ENCODE data around the gene TATDN2. TPM values are rescaled to one million over a fixed set of nuclear protein-coding genes. Genes with fewer than 3 reads are reported as not detected.

TATDN2 gene
- total and polyA plus RNA-seq, 2 experiments from 2014 or later = 4.6 to 8.4 TPM

GRCh38 chr3:10319804-10320203, 71.5 kb downstream of the TATDN2 start:
- H3K9me2 ChIP-seq (ENCODE audit: insufficient read depth) = no peaks in the 10 kb centered on the region
- WGBS, 2 experiments (ENCODE audit: low coverage in 1 of 2, low lambda C conversion rate in 2 of 2, missing lambda C conversion rate in 2 of 2) = 0% methylated on average over 3 of the region's 3 CpGs; no CpG with 5 or more reads in 1 of the 2 experiments
- H3K27me3 ChIP-seq (replicated peaks; ENCODE audit: insufficient read depth) = no peaks in the 10 kb centered on the region
- peak overlapping the region; percentile 99 for H3K4me2 ChIP-seq (ENCODE audit: unreplicated experiment)
- peak overlapping the region; percentile 98; the same call in 1 of the 2 replicates for H3K27ac ChIP-seq
- TF ChIP-seq EZH2 (IDR thresholded peaks at IDR 0.05; ENCODE audit: insufficient read depth, poor library complexity, severe bottlenecking) (no peak), EZH2phosphoT487 (IDR thresholded peaks at IDR 0.05; ENCODE audit: insufficient read depth, low read depth) (no peak)
- in situ Hi-C loops (cut with MboI) = no loop called here
- peaks cover 9% of the 10 kb centered on the region for H3F3A ChIP-seq (ENCODE audit: insufficient read depth)
- H3K79me2 ChIP-seq (ENCODE audit: insufficient read depth) = peaks cover 58% of the 10 kb centered on the region
- H4K20me1 ChIP-seq (ENCODE audit: insufficient read depth) = 0 out of 2 replicates have a peak, but pooled peaks cover 8% of the 10 kb centered on the region
- no peaks in the 10 kb centered on the region for H3K9me3 ChIP-seq (ENCODE audit: low read depth)
- H3K36me3 ChIP-seq (ENCODE audit: low read depth) = peaks cover 29% of the 10 kb centered on the region
- H2AFZ ChIP-seq = no peak overlapping the region
- H3K4me3 ChIP-seq = peak overlapping the region; percentile 92
- DNase-seq = peak; percentile 32
- peaks cover 16% of the 10 kb centered on the region for H3K4me1 ChIP-seq (ENCODE audit: insufficient read depth)
- H3K9ac ChIP-seq = peak overlapping the region; percentile 100

- H3F3A ChIP-seq (ENCODE audit: insufficient read depth) = peaks cover 7% of the 10 kb centered on the region; the same call in 1 of the 2 replicates
- DNase-seq = peak; percentile 47
These were observed 72.0 kb downstream of the TATDN2 start for GRCh38 chr3:10320320-10320677.

GRCh38 chr3:10321630-10322351, 73.5 kb downstream of the TATDN2 start:
- H3K79me2 ChIP-seq (ENCODE audit: insufficient read depth) = peaks cover 41% of the 10 kb centered on the region
- H3K27me3 ChIP-seq (replicated peaks; ENCODE audit: insufficient read depth) = peaks cover 15% of the 10 kb centered on the region; the same call in 1 of the 2 replicates
- no peaks in the 10 kb centered on the region for H3K9me2 ChIP-seq (ENCODE audit: insufficient read depth)
- H3K9ac ChIP-seq = peak overlapping the region; percentile 100
- TF ChIP-seq EZH2phosphoT487 (IDR thresholded peaks at IDR 0.05; ENCODE audit: insufficient read depth, low read depth) (no peak), EZH2 (IDR thresholded peaks at IDR 0.05; ENCODE audit: insufficient read depth, poor library complexity, severe bottlenecking) (no peak)
- 69 to 70% methylated on average over 8 of the region's 8 CpGs for whole genome bisulfite sequencing, 2 experiments (ENCODE audit: low coverage in 1 of 2, low lambda C conversion rate in 2 of 2, missing lambda C conversion rate in 2 of 2)
- DNase-seq = no peak
- H3F3A ChIP-seq (ENCODE audit: insufficient read depth) = no peaks in the 10 kb centered on the region; the same call in 1 of the 2 replicates
- peak overlapping the region; percentile 40 for H3K4me2 ChIP-seq (ENCODE audit: unreplicated experiment)
- no peaks in the 10 kb centered on the region for H3K9me3 ChIP-seq (ENCODE audit: low read depth)
- in situ Hi-C loops (cut with MboI) = no loop called here
- H3K27ac ChIP-seq = no peak overlapping the region
- H4K20me1 ChIP-seq (ENCODE audit: insufficient read depth) = 0 out of 2 replicates have a peak, but pooled peaks cover 8% of the 10 kb centered on the region
- peak overlapping the region; percentile 92; the same call in 1 of the 2 replicates for H3K4me3 ChIP-seq
- peak overlapping the region; percentile 95 for H2AFZ ChIP-seq
- peaks cover 16% of the 10 kb centered on the region for H3K4me1 ChIP-seq (ENCODE audit: insufficient read depth)
- H3K36me3 ChIP-seq (ENCODE audit: low read depth) = peaks cover 20% of the 10 kb centered on the region; the same call in 1 of the 2 replicates

More at GRCh38 chr3:10320320-10320677, 72.0 kb downstream of the TATDN2 start:
- H3K9me3 ChIP-seq (ENCODE audit: low read depth) = no peaks in the 10 kb centered on the region
- H3K27ac ChIP-seq = peak overlapping the region; percentile 98
- H4K20me1 ChIP-seq (ENCODE audit: insufficient read depth) = 0 out of 2 replicates have a peak, but pooled peaks cover 8% of the 10 kb centered on the region
- H3K9ac ChIP-seq = peak overlapping the region; percentile 100
- H3K79me2 ChIP-seq (ENCODE audit: insufficient read depth) = peaks cover 55% of the 10 kb centered on the region
- H3K4me2 ChIP-seq (ENCODE audit: unreplicated experiment) = peak overlapping the region; percentile 99
- peak overlapping the region; percentile 92 for H3K4me3 ChIP-seq
- 0 out of 2 replicates have a peak, but pooled peaks cover 1% of the 10 kb centered on the region for H3K27me3 ChIP-seq (replicated peaks; ENCODE audit: insufficient read depth)
- peaks cover 26% of the 10 kb centered on the region; the same call in 1 of the 2 replicates for H3K36me3 ChIP-seq (ENCODE audit: low read depth)
- peaks cover 16% of the 10 kb centered on the region for H3K4me1 ChIP-seq (ENCODE audit: insufficient read depth)
- H2AFZ ChIP-seq = peak overlapping the region; percentile 17; the same call in 1 of the 2 replicates
- H3K9me2 ChIP-seq (ENCODE audit: insufficient read depth) = no peaks in the 10 kb centered on the region
- WGBS, 2 experiments (ENCODE audit: low coverage in 1 of 2, low lambda C conversion rate in 2 of 2, missing lambda C conversion rate in 2 of 2) = 1 to 2% methylated on average over 9 of the region's 9 CpGs
- TF ChIP-seq EZH2phosphoT487 (IDR thresholded peaks at IDR 0.05; ENCODE audit: insufficient read depth, low read depth) (no peak), EZH2 (IDR thresholded peaks at IDR 0.05; ENCODE audit: insufficient read depth, poor library complexity, severe bottlenecking) (no peak)
- in situ Hi-C loops (cut with MboI) = no loop called here

GRCh38 chr3:10322352-10322710, 74.1 kb downstream of the TATDN2 start:
- no peak overlapping the region for H2AFZ ChIP-seq
- 0 out of 2 replicates have a peak, but pooled peaks cover 8% of the 10 kb centered on the region for H4K20me1 ChIP-seq (ENCODE audit: insufficient read depth)
- H3K4me1 ChIP-seq (ENCODE audit: insufficient read depth) = peaks cover 16% of the 10 kb centered on the region
- no peak for TF ChIP-seq EZH2 (IDR thresholded peaks at IDR 0.05; ENCODE audit: insufficient read depth, poor library complexity, severe bottlenecking)
- no peak for TF ChIP-seq EZH2phosphoT487 (IDR thresholded peaks at IDR 0.05; ENCODE audit: insufficient read depth, low read depth)
- peaks cover 20% of the 10 kb centered on the region for H3K27me3 ChIP-seq (replicated peaks; ENCODE audit: insufficient read depth)
- DNase-seq = no peak
- no peaks in the 10 kb centered on the region; the same call in 1 of the 2 replicates for H3F3A ChIP-seq (ENCODE audit: insufficient read depth)
- H3K36me3 ChIP-seq (ENCODE audit: low read depth) = peaks cover 16% of the 10 kb centered on the region; the same call in 1 of the 2 replicates
- no peak overlapping the region for H3K4me3 ChIP-seq
- no peaks in the 10 kb centered on the region for H3K9me3 ChIP-seq (ENCODE audit: low read depth)
- 92 to 100% methylated on average over 1 of the region's 1 CpG for WGBS, 2 experiments (ENCODE audit: low coverage in 1 of 2, low lambda C conversion rate in 2 of 2, missing lambda C conversion rate in 2 of 2)
- peaks cover 36% of the 10 kb centered on the region for H3K79me2 ChIP-seq (ENCODE audit: insufficient read depth)
- no peak overlapping the region for H3K27ac ChIP-seq
- in situ Hi-C loops (cut with MboI) = no loop called here
- H3K9me2 ChIP-seq (ENCODE audit: insufficient read depth) = no peaks in the 10 kb centered on the region
- H3K9ac ChIP-seq = no peak overlapping the region
- H3K4me2 ChIP-seq (ENCODE audit: unreplicated experiment) = no peak overlapping the region

Measured in GM23248 (cell line).